NOMO-1 treated with DMSO at 0.1 percent for 48 hours (cell line): Measurements from ENCODE around the gene SOX9.

Experiments used
- DNase-seq: peaks from one replicate; lab custom pipeline; 2025; ENCODE audit not compliant: unreplicated experiment; lab: John Stamatoyannopoulos, UW

SOX9 gene

GRCh38 chr17:72120642-72121163 lies at the start of gene SOX9:
Gene SOX9, plus strand, starts transcription at chr17:72121020. Its CDS starts 372 bp downstream, at chr17:72121392.
- no peak for DNase-seq

GRCh38 chr17:72071330-72071729 lies 49.5 kb upstream of the SOX9 start:
- DNase-seq = no peak

GRCh38 chr17:72075995-72076677 lies 44.7 kb upstream of the SOX9 start:
- DNase-seq = no peak

- no peak for DNase-seq
Measured at GRCh38 chr17:72076678-72077030, 44.2 kb upstream of the SOX9 start.

GRCh38 chr17:72077326-72077960 lies 43.4 kb upstream of the SOX9 start:
- DNase-seq = no peak

- no peak for DNase-seq
Measured at GRCh38 chr17:72079700-72080099, 41.1 kb upstream of the SOX9 start.

GRCh38 chr17:72087876-72088275 lies 32.9 kb upstream of the SOX9 start:
- DNase-seq = no peak

- DNase-seq = no peak
Measured at GRCh38 chr17:72089453-72089987, 31.3 kb upstream of the SOX9 start.

DNA sequence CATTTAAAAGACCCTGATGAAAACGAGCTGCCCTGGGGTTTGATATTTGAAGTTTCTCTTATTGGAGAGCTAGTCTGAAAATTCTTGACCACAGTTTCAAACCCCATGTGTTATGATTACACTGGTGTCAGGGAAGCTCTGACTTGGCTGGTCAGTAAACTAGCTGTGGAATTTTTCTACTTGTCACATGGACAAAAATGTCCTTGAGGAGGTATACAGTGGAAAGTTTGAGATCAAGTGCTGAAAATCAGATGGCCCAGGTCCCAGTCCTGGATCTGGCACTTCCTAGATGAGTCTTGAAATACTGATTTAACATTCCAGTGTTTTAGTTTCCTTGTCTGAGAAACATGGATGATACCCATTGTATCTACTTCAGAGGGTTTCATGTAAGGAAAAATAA lies 30.7 kb upstream of the SOX9 start:
- DNase-seq = no peak

DNA sequence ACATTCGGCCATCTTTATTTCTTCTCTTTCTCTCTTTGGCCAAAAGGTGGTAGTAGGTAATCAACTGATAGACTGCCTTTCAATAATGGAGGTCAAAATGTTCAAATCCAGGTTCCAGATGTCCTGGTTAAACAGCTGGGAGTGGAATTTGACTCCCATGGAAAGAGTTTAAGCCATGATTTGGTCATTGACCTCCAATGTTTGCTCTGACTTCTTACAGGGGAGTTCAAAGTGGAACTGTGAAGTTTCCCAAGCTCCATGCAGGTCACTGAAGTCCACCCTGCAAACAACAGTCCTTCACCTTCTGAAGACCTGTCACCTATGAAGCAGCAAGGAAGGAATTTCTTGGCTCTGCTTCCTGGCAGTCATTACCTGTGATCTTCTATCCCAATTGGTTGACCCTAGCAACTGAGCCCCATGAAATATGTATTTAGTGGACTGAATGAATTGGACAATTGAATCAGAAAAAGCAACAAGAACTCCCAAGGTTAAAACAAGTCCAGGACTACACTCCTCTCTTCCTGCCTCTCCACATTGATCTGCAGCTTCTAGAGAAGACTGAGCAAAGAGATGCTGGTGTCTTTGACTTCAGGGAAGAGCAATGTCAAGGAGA lies 28.0 kb upstream of the SOX9 start:
- no peak for DNase-seq

DNA sequence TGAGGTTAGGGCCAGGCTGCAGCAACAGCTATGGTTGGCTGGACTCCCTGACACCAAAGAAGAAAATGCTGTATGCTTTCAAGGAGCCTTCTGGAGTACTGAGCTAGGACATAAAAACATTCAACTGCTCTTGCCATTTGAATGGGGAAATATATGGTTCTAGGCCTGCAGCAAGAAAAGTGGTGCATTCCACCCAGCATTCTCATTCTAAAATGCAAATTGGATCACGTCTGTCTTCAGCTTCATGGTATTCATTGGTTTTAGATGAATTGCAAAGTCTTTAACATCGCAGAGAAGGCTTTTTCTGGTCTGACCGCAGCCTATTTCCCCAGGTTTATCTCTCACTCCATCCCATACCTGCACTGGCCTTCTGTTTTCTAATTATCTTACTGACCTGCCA lies 27.1 kb upstream of the SOX9 start:
- DNase-seq = no peak

- no peak for DNase-seq
Measured at GRCh38 chr17:72095316-72095715, 25.5 kb upstream of the SOX9 start.

GRCh38 chr17:72097144-72097543 lies 23.7 kb upstream of the SOX9 start:
- DNase-seq = no peak

GRCh38 chr17:72099919-72100318 lies 20.9 kb upstream of the SOX9 start:
- DNase-seq = no peak

GRCh38 chr17:72100470-72100869 lies 20.4 kb upstream of the SOX9 start:
- no peak for DNase-seq

DNA sequence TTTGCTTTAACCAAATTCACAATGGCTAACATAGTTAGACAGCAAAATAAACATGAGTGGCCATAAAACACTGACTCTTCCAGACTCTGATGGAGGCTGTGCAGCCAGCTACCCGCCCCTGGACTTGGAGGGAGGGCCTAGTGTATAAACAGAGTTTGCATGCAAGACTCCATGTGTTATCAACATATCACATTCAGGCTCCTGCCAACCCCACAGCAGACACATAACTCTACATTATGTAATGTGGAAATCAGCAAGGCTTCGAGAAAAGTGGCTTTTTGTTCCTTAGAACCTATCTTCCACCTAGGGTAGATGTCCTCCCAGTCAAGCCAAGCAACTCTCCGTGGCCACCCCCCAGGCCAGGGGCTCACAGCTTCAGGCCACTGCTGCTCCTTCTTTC lies 19.3 kb upstream of the SOX9 start:
- no peak for DNase-seq

- no peak for DNase-seq
Measured at GRCh38 chr17:72102366-72102765, 18.5 kb upstream of the SOX9 start.

GRCh38 chr17:72104164-72104862 lies 16.5 kb upstream of the SOX9 start:
- no peak for DNase-seq

DNA sequence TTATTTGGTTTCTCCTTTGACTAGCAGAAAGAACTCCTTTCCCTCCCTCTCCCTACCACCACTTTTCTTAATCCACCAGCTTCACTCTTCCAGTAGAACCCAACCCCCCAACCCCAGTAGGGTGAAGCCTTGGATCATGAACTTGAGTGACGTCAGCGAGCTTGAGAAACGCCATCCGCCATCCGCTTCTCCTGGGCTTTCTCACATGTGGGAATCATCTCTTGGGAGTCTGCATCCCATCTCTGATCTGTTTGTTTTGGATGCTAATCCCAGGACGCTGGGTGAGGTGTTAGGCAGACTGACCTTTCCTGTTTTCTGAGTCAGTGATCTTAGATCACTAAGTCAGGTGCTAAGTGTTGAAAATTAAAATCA lies 16.0 kb upstream of the SOX9 start:
- DNase-seq = no peak

DNA sequence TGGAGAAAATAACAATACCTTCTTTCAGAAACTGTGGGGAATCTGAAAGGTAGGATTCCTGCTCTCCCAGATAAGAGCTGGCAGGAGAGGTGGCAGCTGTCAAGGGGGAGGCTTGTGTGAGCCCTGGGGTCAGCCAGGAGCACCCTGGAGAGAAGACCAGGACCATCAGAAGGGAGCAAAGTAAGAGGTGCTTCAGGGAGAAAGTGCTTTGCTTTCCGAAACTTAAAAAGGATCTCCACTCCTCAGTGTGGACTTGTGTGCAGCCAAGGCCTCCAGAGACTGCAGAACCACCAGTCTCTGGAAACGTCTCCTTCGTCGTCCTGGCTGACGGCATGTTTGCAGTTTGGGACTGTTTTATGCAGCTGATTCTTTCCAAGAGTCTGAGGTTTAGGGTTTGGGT lies 13.7 kb upstream of the SOX9 start:
- DNase-seq = no peak

DNA sequence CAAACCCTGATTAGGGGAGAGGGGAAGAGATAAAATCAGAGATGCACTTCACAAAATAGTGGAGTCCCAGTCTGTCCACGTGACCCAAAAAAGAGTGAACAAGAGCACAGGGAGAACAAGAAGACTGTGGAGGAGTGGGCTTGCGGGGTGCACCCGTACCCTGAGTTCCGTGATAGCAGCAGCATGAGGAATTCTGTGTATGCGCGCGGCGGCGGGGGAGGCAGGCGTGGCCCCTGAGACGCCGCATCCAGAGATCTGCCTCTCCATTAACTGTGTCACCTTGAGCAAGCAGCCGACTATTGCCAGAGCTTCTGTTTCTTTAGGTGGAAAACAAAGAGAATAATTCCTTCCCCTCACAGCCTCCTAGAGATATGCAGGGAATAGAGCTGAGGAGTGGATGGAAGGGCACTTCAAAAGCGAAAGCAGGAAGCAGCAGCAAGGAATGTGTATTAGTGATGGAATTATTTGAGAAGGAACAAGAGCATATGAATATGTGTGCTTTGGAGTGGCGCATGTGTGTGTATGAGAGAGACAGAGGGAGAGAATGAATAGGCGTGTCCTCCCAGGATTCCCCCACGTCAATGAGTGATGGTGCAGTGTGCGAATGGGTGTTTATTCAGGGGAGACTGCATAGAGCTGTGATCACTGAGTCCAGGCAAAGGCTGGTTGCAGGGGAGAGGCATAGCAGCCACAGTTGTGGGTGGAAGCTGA lies 10.4 kb upstream of the SOX9 start:
- no peak for DNase-seq
